ENCODE results near the gene BAIAP2L1.

- TF ChIP-seq CTCF (conservative IDR thresholded peaks at IDR 0.05 in 1 of 2, IDR thresholded peaks at IDR 0.05 in 1 of 2; ENCODE audit: low read depth in 1 of 2, low read length in 2 of 2) = no peak
- no peak for TF ChIP-seq EZH2 (IDR thresholded peaks at IDR 0.05; ENCODE audit: low read length, missing control alignments)
These were observed 76.1 kb downstream of the BAIAP2L1 start for GRCh38 chr7:98324782-98325181.
